LHCN-M2 (cell line): ENCODE results near the gene RUNX2. TPM values are rescaled to one million over a fixed set of nuclear protein-coding genes. Genes with fewer than 3 reads are reported as not detected.

Source experiments
- DNase-seq: peaks from one replicate; pipeline ENCODE4 v3.0.0-alpha.2; 2012; ENCODE audit warnings: low read depth
- total RNA-seq: library from RNA; depleted of rRNA; stranded (reverse); fragments of >200 nt; gene quantifications from 2 replicates; pipeline ENCODE4 v1.2.3, GENCODE V29; 2014

RUNX2 gene
- total RNA-seq, 1 experiment from 2014 or later: 27.7 TPM

- DNase-seq: peak; percentile 82
Measured at GRCh38 chr6:45637611-45638257, 309.6 kb downstream of the RUNX2 start.

DNA sequence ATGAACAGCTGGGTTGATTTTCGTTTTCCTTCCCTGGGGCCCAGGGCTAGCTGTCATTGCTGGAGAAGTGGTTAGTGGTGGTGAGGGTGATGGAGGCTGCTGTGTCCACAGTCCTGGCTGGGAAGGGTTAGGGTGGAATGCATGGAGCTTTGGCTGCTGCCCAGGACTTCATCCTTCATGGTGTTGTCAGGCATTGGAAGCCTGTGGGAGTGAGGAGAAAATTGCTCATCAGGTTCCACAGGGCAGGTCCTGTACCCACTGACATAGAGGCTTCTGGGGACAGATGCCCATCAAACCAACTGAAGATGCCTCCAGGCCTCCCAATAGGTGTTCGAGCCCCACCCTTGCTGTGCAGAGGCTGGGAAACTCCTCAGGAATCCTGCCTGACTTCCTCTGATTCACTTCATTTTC, 312.0 kb downstream of the RUNX2 start:
- DNase-seq: peak; percentile 57

GRCh38 chr6:45640811-45641210, 312.7 kb downstream of the RUNX2 start:
- DNase-seq: no peak

- no peak for DNase-seq
Measured at GRCh38 chr6:45642331-45643125, 314.4 kb downstream of the RUNX2 start.

DNA sequence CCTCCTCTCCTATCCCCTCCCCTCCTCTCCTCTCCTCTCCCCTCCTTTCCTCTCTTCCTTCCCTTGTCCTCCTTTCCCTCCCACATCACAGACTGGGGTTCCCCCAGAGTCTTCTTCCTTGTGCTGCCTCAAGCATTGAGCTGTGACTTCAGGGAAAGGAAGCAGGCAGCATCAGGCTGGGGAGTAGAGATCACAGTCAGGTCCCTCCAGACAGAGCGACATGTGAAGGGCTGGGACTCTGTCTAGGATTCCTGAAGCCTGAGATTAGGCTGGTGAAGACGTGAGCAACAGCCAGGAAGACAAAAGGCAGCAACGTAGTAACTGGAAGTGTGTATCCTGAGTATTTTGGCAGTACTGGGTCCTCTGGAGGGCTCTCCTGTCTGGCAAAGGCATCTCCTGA, 315.0 kb downstream of the RUNX2 start:
- DNase-seq: no peak

GRCh38 chr6:45644720-45645119, 316.6 kb downstream of the RUNX2 start:
- no peak for DNase-seq

DNA sequence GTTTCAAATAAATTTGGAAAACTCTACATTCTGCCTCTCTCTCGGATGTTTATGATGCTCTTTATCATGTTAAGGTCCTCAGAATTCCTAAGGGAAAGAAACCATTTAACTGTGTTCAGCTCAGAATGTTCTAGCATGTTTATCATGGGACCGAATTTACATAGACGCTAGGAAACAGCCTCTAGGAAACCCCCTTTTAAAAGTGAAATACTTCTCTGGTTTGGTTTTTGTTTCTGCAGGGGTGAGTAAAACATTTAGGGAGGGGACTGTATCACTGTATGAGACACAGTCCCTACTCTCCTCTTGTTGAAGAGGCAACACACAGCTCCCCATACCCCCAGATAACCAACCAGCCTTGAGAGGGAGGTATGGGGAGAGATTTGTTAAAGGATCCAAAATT, 317.2 kb downstream of the RUNX2 start:
- no peak for DNase-seq

DNA sequence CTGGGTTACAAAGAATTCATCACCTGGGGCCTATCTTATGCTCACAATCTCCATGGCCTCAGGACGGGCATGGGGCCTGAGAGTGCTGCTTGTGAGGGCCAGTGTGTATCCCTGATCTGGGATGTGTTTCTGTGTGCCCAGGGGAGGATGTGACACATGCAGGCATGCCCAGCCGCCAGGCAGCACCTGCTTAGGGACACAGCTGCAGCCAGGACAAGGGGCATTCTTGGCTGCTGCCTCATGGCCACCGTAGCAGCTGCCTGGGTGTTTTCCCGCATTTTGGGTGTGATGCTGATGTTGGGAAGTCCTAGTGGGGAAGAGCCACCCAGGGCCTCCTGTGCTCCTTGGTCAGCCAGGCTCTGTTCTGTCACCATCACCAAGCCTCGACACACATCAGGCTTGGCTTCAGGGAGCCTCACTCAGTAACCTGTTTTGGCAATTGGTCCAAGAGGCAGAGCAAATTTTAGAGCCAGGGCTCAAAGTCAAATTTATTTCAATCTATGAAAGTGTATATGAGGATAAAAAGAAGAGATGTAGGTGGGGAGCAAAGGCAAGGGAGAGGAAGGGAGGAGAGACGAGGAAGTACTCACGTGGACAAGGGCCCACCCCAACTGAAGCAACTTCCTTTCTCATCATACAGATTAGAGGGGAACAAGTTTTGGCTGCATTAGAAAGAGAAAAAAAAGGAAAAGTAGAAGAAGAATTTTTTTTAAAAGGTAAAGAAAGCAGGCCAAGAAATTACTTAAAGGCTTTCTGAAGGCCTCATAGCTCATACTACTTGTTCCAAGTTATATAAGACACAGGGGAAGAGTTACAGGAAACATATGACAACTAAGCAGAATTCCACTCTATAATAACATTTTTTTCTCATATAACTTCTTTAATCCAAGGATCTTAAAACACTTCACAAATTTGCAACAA, 319.5 kb downstream of the RUNX2 start:
- peak; percentile 99 for DNase-seq

DNA sequence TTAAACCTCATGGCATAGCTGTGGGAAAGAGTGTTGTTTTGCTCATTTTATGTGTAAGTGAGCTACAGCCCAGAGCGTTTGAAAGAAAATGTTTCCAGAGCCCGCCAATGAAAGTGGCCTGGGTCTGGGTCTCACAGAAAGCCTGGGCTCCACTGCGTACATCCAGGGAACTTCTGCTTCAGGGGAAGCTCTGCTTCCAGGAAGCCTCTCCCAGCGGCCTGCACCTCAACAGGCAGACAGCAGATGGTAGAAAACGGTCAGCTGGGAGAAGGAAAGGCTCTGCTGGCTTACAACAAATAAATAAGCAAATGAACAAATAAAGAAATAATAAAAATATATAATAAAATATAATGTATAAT, 320.1 kb downstream of the RUNX2 start:
- no peak for DNase-seq

- DNase-seq: peak; percentile 100
Measured at GRCh38 chr6:45650524-45651135, 322.5 kb downstream of the RUNX2 start.

DNA sequence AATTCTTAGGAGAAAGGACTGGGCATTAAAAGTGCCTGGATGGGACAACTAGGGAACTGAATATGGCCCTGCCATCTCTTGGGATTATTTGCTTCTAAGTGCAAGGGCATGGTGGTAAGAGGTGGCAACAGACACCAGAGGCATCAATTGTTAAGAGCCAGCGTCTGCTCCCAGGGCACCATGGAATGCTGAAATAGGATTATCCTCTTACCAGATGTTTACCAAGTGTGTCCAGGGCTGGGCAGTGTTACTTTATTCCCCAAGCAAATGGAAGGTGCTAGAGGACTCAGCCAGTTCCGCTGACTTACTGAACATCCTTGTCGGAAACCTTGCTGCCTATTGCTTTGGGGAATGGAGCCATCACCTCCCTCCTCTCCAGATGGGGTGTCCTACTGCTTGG, 323.2 kb downstream of the RUNX2 start:
- DNase-seq: peak; percentile 61

GRCh38 chr6:45652416-45652815, 324.3 kb downstream of the RUNX2 start:
- DNase-seq: no peak

- peak; percentile 57 for DNase-seq
Measured at GRCh38 chr6:45653117-45653883, 325.2 kb downstream of the RUNX2 start.

GRCh38 chr6:45654673-45655072, 326.5 kb downstream of the RUNX2 start:
- DNase-seq: peak; percentile 44

DNA sequence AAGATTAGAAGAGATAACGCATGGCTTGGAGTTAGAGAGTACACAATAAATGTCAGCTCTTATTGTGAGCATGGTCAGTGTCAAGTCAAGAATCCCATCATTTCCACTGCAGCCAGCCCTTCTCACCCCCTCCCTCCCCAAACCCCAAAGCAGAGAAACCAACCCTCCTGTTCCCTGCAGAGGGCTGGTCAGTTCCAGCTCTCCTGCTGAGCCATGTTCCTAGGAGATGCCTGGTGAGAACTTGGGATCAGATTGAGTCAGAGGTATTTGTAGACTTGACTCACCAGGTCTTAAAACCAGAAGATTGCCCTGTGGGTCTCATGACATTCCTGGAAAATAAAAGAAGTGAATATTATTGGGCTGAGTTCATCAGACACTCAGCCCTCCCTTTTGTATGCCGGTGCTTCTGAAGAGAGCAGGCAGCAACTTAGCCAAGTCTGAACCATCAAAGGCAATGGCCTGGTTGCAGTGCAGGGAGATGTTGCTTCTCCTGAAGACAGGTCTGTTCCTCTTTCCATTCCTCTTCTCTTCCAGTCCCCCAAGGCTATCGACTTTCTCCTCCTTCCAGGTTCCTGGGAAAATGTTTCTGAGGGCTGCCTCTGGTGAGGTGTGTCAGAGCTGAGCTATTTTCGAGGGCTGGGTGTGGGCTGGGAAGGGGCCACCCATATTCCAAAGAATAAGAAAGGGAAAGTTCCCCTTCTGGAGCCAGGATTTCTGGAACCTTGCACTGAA, 327.8 kb downstream of the RUNX2 start:
- peak; percentile 100 for DNase-seq

DNA sequence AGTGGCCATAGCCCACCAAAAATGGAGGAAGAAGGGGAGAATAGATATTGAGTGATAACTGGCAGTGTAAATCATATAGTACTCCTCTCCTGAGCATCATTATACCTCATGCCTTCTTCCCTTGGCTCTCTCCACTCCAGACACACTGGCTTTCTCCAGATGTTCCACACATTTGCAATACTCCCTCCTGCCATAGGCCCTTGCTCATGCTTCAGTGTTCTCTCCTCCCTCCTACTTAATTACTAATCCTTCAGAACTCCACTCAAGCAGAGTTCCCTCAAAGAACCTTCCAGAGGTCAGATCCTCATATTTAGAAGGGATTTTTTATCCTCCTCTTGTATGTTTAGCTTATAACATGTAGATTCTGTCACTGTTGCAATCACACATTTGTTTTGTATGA, 329.1 kb downstream of the RUNX2 start:
- peak; percentile 63 for DNase-seq

- DNase-seq: no peak
Measured at GRCh38 chr6:45658400-45658799, 330.3 kb downstream of the RUNX2 start.

DNA sequence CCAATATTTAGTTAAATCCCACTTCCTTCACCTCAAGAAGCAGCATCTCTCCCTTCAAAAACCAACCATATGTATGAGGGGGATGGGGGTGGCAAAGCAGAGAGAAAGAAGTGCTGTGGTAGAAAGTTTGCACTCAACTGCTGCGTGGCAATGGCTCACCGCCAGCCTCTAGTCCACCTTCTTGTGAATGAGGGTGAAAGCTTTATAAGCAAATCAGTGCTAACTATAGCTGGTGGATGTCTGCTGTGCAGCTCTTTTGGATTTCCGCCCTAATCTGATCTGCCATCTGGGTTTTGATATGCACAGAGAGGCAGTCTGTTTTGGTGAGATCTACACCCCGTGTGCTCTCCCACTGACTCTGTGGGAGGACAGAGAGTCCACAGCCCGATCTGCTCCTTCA, 330.8 kb downstream of the RUNX2 start:
- no peak for DNase-seq

DNA sequence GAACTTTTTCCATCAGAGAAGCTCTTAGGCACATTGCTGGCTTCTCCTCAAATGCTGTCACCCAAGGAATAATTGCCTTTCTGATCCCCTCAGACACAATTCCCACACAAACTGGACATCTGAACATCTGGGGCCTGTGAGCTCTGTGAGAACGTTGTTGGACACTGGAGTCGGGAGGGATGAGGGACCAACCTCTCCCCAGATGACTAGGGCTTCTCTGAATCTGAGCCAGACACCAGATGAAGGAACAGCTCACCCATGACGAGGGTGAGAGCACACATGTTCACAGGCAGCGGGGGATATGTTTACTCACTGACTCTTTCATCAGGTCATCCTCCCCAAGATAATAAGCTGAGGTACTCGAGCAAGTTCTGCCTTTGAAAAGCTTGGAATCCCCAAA, 333.5 kb downstream of the RUNX2 start:
- DNase-seq: peak; percentile 86
